Upper lobe of right lung (tissue), 1 donor: ENCODE data around the gene SRGAP1. TPM values are rescaled to one million over a fixed set of nuclear protein-coding genes. Genes with fewer than 3 reads are reported as not detected.
"Not testable (repeated sequence)": the region's sequence is repeated elsewhere in the genome, so short reads cannot be mapped to it uniquely, and the experiment has no call there.

ENCODE experiments used
- ATAC-seq: fragments of 200-7000 bp; cut with Tn5 transposase; one replicate; pipeline ENCODE4 v1.9.1; 2020; ENCODE audit warnings: mild to moderate bottlenecking, moderate library complexity
- DNase-seq: peaks from one replicate; pipeline ENCODE4 v3.0.0-alpha.2; 2020
- H3K27ac ChIP-seq: fragments of 200-600 bp; one replicate; pipeline ENCODE4 v1.8.0; 2022
- H3K27me3 ChIP-seq: fragments of 200-600 bp; one replicate; pipeline ENCODE4 v1.8.0; 2022; ENCODE audit warnings: mild to moderate bottlenecking
- H3K36me3 ChIP-seq: fragments of 200-600 bp; one replicate; pipeline ENCODE4 v1.8.0; 2022
- H3K4me1 ChIP-seq: fragments of 200-600 bp; one replicate; pipeline ENCODE4 v1.8.0; 2022
- H3K4me3 ChIP-seq: fragments of 200-600 bp; one replicate; pipeline ENCODE4 v1.8.0; 2022; ENCODE audit warnings: mild to moderate bottlenecking
- H3K9me3 ChIP-seq: fragments of 200-600 bp; one replicate; pipeline ENCODE4 v1.8.0; 2022
- intact Hi-C: fragments of 100-400 bp; cut with DNase I; formaldehyde crosslinking; loops from one replicate; pipeline ENCODE4 v1.11.0; 2022
- total RNA-seq: library from RNA; stranded (reverse); fragmentation: NEBNext Ultra II Directional; extraction: Animal tissue kit (Norgen Biotek cat#: 25700); gene quantifications from one replicate; pipeline ENCODE4 v1.2.1, GENCODE V29; 2021
- TF ChIP-seq, protein P1 (sequence below): fragments of 200-600 bp; IDR thresholded peaks from one replicate; pipeline ENCODE4 v1.8.0; 2022; ENCODE audit warnings: antibody characterized with exemption
- donor health status: DM: no; HTN: yes; CAD: no; lungs with severe emphysema.

The SRGAP1 gene
- total RNA-seq, 1 donor from 2014 or later = 11.4 TPM

DNA sequence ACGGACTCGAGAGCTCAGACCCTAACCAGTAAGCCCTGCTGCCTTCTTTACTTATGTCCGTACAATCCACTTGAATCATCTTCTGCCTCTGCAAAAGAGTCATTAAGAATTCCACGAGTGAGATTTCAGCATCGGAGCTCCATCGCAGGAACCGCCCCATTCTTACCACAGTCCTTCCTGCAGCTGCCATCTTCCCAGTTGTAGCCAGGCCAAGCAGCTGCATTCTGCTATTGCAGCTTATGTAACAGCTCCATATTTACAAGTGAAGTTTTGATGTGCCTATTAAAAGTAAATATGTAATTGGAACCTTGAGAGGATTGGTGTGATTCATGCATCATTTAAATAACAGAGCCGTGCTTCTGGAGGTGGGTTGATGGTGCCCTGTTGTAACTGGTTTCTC lies 220.2 kb downstream of the SRGAP1 start:
- ATAC-seq (no peak), DNase-seq (no peak)
- H3K4me3 ChIP-seq = no peak overlapping the region
- TF ChIP-seq, protein P1, sequence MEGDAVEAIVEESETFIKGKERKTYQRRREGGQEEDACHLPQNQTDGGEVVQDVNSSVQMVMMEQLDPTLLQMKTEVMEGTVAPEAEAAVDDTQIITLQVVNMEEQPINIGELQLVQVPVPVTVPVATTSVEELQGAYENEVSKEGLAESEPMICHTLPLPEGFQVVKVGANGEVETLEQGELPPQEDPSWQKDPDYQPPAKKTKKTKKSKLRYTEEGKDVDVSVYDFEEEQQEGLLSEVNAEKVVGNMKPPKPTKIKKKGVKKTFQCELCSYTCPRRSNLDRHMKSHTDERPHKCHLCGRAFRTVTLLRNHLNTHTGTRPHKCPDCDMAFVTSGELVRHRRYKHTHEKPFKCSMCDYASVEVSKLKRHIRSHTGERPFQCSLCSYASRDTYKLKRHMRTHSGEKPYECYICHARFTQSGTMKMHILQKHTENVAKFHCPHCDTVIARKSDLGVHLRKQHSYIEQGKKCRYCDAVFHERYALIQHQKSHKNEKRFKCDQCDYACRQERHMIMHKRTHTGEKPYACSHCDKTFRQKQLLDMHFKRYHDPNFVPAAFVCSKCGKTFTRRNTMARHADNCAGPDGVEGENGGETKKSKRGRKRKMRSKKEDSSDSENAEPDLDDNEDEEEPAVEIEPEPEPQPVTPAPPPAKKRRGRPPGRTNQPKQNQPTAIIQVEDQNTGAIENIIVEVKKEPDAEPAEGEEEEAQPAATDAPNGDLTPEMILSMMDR = no peak
- no peak overlapping the region for H3K27ac ChIP-seq
- H3K27me3 ChIP-seq = no peaks in the 10 kb centered on the region
- H3K4me1 ChIP-seq = no peaks in the 10 kb centered on the region
- no peaks in the 10 kb centered on the region for H3K9me3 ChIP-seq
- no peaks in the 10 kb centered on the region for H3K36me3 ChIP-seq
- intact Hi-C loops = no loop called here

GRCh38 chr12:64065881-64066451 lies 221.5 kb downstream of the SRGAP1 start:
- no peaks in the 10 kb centered on the region for H3K4me1 ChIP-seq
- H3K27me3 ChIP-seq = no peaks in the 10 kb centered on the region
- intact Hi-C loops = no loop called here
- no peak for DNase-seq
- H3K36me3 ChIP-seq = no peaks in the 10 kb centered on the region
- no peak for ATAC-seq
- TF ChIP-seq, protein P1 = no peak
- H3K4me3 ChIP-seq = no peak overlapping the region
- H3K9me3 ChIP-seq = no peaks in the 10 kb centered on the region
- H3K27ac ChIP-seq = no peak overlapping the region

DNA sequence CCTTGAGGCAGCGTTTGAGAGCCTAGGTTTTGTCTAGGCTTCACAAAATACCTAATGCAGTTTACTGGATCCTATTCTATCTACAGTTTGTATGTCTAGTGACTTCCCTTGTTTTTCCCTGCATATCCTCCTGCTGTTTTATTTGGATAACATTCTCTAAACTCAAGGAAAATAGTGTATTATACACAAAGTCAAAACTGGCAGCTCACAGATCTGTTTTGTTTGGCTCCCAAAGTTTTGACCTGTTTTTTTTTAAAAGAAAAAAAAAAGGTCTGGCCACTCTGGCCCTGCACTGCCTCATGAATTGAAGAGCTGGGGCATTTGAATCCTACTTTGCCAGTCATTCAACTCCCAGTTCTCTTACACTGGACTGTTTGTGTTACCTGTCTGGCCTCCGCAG lies 222.3 kb downstream of the SRGAP1 start:
- Histone ChIP-seq H3K27ac (no peak overlapping the region), H3K4me1 (no peaks in the 10 kb centered on the region), H3K36me3 (no peaks in the 10 kb centered on the region), H3K9me3 (no peaks in the 10 kb centered on the region), H3K4me3 (no peak overlapping the region), H3K27me3 (no peaks in the 10 kb centered on the region)
- TF ChIP-seq, protein P1 = no peak
- no peak for DNase-seq
- no peak for ATAC-seq
- intact Hi-C loops = no loop called here

DNA sequence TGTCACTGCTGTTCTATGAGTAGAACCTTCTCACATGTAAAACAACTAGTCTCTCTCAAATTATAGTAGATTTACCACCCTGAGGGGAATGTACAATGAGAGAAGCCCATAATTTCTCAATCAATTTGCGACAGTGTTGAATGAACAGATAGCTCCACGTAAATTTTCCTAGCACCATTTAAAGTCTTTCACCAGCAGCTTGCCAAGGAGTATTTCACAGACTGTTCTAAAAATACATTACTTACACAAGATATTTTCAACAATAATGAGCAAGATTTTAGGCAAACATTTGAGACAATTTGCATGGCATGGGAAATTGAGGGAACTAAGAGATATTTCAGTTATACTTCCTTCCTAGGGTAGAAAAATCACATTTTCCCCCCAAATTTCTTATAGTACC lies 226.0 kb downstream of the SRGAP1 start:
- H3K4me1 ChIP-seq = no peaks in the 10 kb centered on the region
- no peak overlapping the region for H3K27ac ChIP-seq
- no peaks in the 10 kb centered on the region for H3K27me3 ChIP-seq
- TF ChIP-seq, protein P1 = no peak
- H3K36me3 ChIP-seq = no peaks in the 10 kb centered on the region
- ATAC-seq (no peak), DNase-seq (no peak)
- intact Hi-C loops = no loop called here
- H3K4me3 ChIP-seq = no peak overlapping the region
- H3K9me3 ChIP-seq = peaks cover 2% of the 10 kb centered on the region

DNA sequence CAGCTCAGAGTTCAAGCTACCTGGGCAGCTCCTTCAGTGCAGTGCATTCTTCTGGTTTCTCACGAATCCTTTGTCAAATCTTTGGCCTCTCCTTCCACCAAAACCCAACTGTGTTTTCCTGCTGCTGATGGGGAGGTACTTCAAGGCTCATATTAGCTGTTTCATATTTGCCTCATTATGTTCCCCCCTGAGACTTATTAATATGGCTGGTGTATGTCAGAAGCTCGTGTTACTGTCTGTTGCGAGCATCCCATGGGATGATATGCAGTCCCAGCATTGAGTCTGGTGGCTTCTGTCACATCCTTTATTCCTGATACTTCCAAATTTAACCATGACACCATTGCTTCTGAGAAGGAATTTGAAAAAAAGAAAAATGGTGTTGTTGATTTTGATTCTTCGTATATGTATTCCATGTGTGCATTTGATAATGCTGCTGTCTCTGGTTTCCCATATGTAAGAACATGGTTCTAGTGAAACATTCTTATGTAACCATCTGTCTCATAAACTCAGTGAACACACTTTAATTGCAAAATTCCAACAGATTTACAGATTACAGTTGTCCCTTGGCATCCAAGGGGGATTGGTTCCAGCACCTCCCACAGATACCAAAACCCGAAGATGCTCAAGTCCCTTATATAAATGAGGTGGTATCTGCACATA lies 228.5 kb downstream of the SRGAP1 start:
- no peak overlapping the region for H3K4me3 ChIP-seq
- TF ChIP-seq, protein P1 = no peak
- H3K4me1 ChIP-seq = no peaks in the 10 kb centered on the region
- H3K27ac ChIP-seq = no peak overlapping the region
- H3K27me3 ChIP-seq = no peaks in the 10 kb centered on the region
- intact Hi-C loops = no loop called here
- H3K36me3 ChIP-seq = no peaks in the 10 kb centered on the region
- DNase-seq (no peak), ATAC-seq (no peak)
- H3K9me3 ChIP-seq = peaks cover 4% of the 10 kb centered on the region

DNA sequence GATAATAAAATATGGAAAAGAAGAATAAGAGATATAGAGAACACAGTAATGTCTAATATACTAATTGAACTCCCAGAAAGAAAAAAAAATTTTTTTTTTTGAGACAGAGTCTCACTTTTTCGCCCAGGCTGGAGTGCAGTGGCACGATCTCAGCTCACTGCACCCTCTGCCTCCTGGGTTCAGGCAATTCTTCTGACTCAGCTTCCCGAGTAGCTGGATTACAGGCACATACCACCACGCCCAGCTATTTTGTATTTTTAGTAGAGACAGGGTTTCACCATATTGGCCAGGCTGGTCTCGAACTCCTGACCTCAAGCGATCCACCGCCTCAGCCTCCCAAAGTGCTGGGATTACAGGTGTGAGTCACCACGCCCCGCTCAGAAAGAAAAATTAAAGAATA lies 232.1 kb downstream of the SRGAP1 start:
- ATAC-seq, H3K36me3 ChIP-seq, DNase-seq, H3K27ac ChIP-seq, H3K27me3 ChIP-seq, H3K9me3 ChIP-seq, intact Hi-C loops, H3K4me3 ChIP-seq: not testable (repeated sequence)
- peaks cover 15% of the 10 kb centered on the region for H3K4me1 ChIP-seq
